Parathyroid adenoma (tissue), 2 donors: ENCODE results near the gene TCF23.

Experiments
- H2AFZ ChIP-seq: fragments of 300-600 bp; sonication (generic); one replicate; pipeline ENCODE4 v1.7.0; 2017; ENCODE audit warnings: antibody characterized with exemption, mild to moderate bottlenecking
- H3K27ac ChIP-seq: fragments of 300-600 bp; sonication (generic); one replicate; pipeline ENCODE4 v1.7.0; 2017
- H3K27me3 ChIP-seq: fragments of 300-600 bp; sonication (generic); one replicate; pipeline ENCODE4 v1.7.0; 2017; ENCODE audit warnings: low read length; ENCODE audit not compliant: control insufficient read depth, insufficient read depth
- H3K36me3 ChIP-seq: fragments of 300-600 bp; sonication (generic); one replicate; pipeline ENCODE4 v1.7.0; 2017; ENCODE audit warnings: low read length; ENCODE audit not compliant: control insufficient read depth, insufficient read depth
- H3K4me1 ChIP-seq: fragments of 300-600 bp; sonication (generic); one replicate; pipeline ENCODE4 v1.7.0; 2017; ENCODE audit warnings: control low read depth
- H3K4me2 ChIP-seq: fragments of 300-600 bp; sonication (generic); one replicate; pipeline ENCODE4 v1.7.0; 2017; ENCODE audit warnings: low read length
- H3K4me3 ChIP-seq: fragments of 300-600 bp; sonication (generic); one replicate; pipeline ENCODE4 v1.7.0; 2017; ENCODE audit warnings: low read depth, low read length
- H3K79me2 ChIP-seq: fragments of 300-600 bp; sonication (generic); one replicate; pipeline ENCODE4 v1.7.0; 2017; ENCODE audit warnings: control low read depth
- H3K9ac ChIP-seq: fragments of 300-600 bp; sonication (generic); one replicate; pipeline ENCODE4 v1.7.0; 2017; ENCODE audit warnings: mild to moderate bottlenecking
- H3K9me3 ChIP-seq: fragments of 300-600 bp; sonication (generic); one replicate; pipeline ENCODE4 v1.7.0; 2017; ENCODE audit warnings: low read length; ENCODE audit not compliant: control insufficient read depth
- TF ChIP-seq, protein P1 (sequence below): fragments of 300-600 bp; sonication (generic); IDR thresholded peaks from one replicate; pipeline ENCODE4 v1.7.0; 2017; ENCODE audit warnings: antibody characterized with exemption, mild to moderate bottlenecking
- donor health status: primary hyperparathyroidism.

Gene TCF23

DNA sequence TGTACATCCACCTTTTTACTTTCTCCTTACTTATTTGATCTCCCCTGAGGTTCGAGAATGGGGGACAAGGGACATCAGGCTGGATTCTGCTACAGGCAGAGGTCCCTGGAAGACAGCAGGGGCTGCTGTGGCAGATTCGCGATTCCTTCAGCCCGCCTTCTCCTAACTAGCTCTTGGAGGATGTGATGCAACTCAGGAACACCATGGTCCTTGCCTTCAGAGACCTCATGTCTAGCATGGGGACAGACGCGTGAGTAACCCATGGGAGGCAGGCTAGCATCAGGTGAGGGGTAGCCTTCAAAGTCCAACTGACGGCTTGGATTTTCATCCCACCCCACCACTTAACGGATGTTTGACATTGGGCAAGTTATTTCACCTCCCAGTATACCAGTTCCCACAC is 869 bp upstream of the TCF23 start:
- H2AFZ ChIP-seq: no peak overlapping the region
- H3K27ac ChIP-seq: no peak overlapping the region
- TF ChIP-seq, protein P1, sequence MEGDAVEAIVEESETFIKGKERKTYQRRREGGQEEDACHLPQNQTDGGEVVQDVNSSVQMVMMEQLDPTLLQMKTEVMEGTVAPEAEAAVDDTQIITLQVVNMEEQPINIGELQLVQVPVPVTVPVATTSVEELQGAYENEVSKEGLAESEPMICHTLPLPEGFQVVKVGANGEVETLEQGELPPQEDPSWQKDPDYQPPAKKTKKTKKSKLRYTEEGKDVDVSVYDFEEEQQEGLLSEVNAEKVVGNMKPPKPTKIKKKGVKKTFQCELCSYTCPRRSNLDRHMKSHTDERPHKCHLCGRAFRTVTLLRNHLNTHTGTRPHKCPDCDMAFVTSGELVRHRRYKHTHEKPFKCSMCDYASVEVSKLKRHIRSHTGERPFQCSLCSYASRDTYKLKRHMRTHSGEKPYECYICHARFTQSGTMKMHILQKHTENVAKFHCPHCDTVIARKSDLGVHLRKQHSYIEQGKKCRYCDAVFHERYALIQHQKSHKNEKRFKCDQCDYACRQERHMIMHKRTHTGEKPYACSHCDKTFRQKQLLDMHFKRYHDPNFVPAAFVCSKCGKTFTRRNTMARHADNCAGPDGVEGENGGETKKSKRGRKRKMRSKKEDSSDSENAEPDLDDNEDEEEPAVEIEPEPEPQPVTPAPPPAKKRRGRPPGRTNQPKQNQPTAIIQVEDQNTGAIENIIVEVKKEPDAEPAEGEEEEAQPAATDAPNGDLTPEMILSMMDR: no peak
- H3K9me3 ChIP-seq: no peaks in the 10 kb centered on the region
- no peaks in the 10 kb centered on the region for H3K79me2 ChIP-seq
- no peaks in the 10 kb centered on the region for H3K4me1 ChIP-seq
- no peak overlapping the region for H3K4me2 ChIP-seq
- H3K36me3 ChIP-seq: no peaks in the 10 kb centered on the region
- no peak overlapping the region for H3K9ac ChIP-seq
- no peak overlapping the region for H3K4me3 ChIP-seq
- no peaks in the 10 kb centered on the region for H3K27me3 ChIP-seq

DNA sequence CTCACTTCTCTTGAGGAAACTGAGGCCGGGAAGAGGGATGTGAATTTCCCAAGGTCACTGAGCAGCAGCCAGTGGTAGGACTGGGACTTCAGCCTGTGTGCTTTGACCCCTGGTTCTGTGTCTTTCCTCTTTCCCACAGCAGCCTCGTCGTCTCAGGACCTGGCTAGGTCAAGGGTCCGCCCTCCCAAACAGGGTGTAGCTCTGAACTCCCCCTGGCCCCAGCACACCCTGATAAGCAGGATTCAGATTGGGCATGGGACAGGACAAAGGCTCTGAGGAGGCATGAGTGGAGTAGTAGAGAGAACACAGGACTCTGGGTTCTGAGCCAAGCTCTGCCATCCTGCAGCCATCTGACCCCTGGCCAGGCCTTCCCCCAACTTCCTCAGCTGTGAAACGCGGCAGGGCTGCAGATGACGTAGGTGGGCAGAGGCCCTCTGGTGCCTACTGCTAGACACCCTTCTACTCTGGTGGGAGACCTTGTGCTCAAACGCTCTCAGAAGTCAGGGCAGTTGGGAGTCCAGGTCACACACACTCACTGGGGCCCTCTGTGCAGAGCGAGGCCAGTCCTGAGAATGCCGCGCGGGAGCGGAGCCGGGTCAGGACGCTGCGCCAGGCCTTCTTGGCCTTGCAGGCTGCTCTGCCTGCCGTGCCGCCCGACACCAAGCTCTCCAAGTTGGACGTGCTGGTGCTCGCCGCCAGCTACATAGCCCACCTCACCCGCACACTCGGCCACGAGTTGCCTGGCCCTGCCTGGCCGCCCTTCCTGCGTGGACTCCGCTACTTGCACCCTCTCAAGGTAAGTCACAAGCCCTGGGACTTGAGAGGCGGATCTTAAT is 984 bp downstream of the TCF23 start:
- no peaks in the 10 kb centered on the region for H3K27me3 ChIP-seq
- TF ChIP-seq, protein P1: no peak
- H3K9me3 ChIP-seq: no peaks in the 10 kb centered on the region
- no peaks in the 10 kb centered on the region for H3K79me2 ChIP-seq
- no peak overlapping the region for H3K27ac ChIP-seq
- H3K4me1 ChIP-seq: no peaks in the 10 kb centered on the region
- no peak overlapping the region for H3K9ac ChIP-seq
- no peak overlapping the region for H3K4me3 ChIP-seq
- H3K4me2 ChIP-seq: no peak overlapping the region
- H2AFZ ChIP-seq: no peak overlapping the region
- no peaks in the 10 kb centered on the region for H3K36me3 ChIP-seq

DNA sequence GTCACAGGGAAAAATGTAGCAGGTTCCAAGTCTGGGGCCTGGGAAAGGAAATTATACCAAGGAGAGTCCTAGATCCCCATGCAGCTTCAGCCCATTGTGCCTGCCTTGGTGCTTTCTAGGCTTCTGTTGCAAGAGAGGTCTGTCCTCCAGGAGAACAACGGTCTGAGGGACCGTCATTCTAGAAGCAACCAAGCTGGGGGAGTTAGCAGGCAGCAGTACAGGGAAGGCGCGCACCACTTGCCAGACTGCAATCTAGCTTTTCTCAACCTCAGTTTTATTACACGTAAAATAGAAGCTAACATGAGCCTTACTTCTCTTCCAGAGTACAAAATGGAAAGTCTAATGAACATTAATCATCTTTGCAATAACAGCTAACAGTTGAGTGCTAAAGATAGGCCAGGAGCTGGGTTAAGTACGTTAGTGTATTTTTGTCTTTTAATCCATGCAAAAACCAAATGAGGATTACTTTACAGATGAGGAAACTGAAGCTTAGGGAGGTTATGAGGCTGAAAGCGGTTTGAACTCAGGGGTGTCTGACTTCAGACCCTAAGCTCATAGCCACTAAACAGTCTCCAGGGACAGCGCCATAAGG is 1.9 kb downstream of the TCF23 start:
- H3K4me2 ChIP-seq: no peak overlapping the region
- no peaks in the 10 kb centered on the region for H3K79me2 ChIP-seq
- no peak overlapping the region for H2AFZ ChIP-seq
- H3K27ac ChIP-seq: no peak overlapping the region
- H3K4me3 ChIP-seq: no peak overlapping the region
- no peak overlapping the region for H3K9ac ChIP-seq
- no peaks in the 10 kb centered on the region for H3K9me3 ChIP-seq
- no peaks in the 10 kb centered on the region for H3K36me3 ChIP-seq
- TF ChIP-seq, protein P1: no peak
- H3K4me1 ChIP-seq: no peaks in the 10 kb centered on the region
- H3K27me3 ChIP-seq: no peaks in the 10 kb centered on the region

GRCh38 chr2:27152102-27152795 is 3.4 kb downstream of the TCF23 start:
- H3K27ac ChIP-seq: no peak overlapping the region

More at GRCh38 chr2:27152102-27152795, 3.4 kb downstream of the TCF23 start:
- H3K36me3 ChIP-seq: no peaks in the 10 kb centered on the region
- H3K9ac ChIP-seq: no peak overlapping the region
- H2AFZ ChIP-seq: no peak overlapping the region
- no peaks in the 10 kb centered on the region for H3K9me3 ChIP-seq
- no peaks in the 10 kb centered on the region for H3K79me2 ChIP-seq
- H3K4me3 ChIP-seq: no peak overlapping the region
- no peaks in the 10 kb centered on the region for H3K4me1 ChIP-seq
- no peaks in the 10 kb centered on the region for H3K27me3 ChIP-seq
- TF ChIP-seq, protein P1: no peak
- H3K4me2 ChIP-seq: no peak overlapping the region
